ENCODE results near the gene SLC6A8.
"Not testable (repeated sequence)": the region's sequence is repeated elsewhere in the genome, so short reads cannot be mapped to it uniquely, and the experiment has no call there.

The SLC6A8 gene

DNA sequence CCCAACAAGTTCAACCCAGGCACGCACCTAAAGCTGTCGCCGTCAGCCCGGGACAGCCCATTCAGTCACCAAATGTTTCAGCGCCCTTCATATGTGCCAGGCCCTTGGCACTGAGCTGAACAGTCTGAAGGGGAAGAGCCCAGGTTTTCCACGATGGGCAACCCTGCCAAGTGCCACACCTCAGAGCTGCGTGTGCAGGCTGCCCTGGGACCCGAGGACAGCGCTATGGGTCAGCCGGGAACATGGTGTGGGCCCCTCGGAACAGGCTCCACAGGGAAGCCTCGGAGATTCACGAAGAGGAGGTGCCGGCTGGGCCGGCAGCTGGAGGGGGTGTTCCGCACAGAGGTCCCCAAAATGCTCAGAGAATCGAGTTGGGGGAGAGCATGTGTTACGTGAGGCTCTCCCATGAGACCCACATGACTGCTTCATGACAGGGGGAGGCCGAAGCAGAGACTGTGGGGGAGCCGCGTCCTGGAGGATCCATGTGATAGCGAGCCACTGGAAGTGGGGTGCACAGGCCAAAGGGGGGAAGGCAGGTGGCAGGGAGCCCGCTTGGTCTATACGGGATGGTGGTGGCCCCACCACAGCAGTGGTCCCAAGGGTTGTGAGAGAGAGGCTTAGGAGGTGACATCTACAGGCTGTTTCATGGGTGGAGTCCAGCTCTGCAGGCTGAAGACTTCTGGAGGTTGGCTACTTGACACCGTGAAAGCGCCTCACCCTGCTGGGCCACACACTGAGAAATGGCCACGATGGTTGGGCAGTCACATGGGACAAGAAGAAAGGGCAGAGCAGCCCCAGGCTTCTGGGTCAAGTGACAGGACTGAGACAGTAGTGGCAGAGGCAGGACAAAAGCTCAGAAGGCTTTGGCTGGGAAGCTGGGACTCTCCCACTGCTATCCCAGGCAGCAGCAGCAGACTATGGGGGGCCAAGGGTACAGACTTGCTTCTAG lies 22.3 kb downstream of the SLC6A8 start:
- DNase-seq = no peak

DNA sequence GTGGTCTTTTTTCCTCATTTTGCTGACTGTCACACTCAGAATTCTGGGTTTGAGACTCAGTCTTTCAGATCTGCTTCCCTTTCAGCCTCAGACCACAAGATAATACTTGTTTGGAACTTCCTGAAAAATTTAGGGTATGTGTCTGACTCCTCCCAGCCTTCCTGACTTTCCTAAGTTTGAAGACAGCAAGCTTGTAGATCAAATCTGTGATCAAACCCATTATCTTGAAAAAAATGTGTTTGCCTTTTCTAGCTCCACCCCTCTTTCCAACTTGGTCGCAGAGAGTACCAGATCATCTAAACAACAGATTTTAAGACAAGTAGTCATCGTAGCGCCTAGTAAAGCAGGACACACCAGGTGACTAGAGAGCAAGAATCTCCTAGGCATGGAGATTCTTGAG lies 26.5 kb downstream of the SLC6A8 start:
- no peak for DNase-seq

DNA sequence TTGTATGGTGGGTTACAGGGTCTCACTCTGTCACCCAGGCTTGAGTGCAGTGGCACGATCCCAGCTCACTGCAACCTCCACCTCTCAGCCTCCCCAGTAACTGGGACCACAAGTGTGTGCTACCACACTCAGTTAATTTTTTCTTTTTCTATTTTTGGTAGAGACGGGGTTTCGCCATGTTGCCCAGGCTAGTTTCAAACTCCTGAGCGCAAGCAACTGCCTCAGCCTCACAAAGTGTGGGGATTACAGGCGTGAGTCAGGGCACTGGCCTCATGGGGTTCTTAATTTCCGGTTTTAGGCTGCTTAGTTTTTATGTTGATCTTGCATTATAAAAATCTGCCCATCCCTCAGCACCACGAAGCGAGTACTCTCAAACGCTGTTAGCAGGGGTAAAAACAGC lies 29.7 kb downstream of the SLC6A8 start:
- DNase-seq = no peak

DNA sequence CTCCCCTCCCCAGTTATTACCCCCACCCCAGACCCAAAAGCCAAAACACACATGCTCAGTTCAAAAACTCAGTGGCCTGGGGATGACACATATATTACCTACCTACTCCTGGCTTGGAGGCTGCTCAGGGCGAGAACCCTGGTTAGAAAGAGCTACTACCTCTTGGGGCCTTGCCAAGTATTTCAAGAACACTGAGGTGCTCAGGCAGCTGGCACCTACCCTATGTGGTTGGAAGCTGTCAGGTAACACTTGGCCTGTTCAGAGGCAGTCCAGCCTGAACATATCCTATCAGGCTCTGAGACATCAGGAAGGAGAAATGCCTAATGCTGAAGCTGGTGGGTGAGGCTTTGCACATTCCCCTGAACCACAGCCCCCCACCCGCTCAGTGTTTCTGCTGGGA lies 31.5 kb downstream of the SLC6A8 start:
- DNase-seq = no peak

DNA sequence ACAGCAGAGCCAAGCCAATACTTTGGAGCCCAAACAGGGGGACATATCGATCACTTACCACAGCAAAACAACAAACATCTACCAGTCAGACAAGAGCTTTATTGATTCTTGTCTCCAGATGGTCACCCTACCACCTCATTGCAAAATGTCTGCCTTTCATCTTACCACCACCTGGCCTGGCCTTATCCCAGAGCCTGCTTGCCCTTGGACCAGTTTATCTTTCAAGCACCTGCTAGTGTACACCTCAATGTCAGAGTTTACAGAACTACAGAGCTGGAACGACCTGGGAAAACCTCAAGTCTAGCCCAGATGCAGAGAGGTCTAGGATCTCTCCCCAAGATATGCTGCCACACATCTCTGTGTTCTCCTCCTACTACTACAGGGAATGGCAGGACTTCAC lies 32.0 kb downstream of the SLC6A8 start:
- DNase-seq = no peak

DNA sequence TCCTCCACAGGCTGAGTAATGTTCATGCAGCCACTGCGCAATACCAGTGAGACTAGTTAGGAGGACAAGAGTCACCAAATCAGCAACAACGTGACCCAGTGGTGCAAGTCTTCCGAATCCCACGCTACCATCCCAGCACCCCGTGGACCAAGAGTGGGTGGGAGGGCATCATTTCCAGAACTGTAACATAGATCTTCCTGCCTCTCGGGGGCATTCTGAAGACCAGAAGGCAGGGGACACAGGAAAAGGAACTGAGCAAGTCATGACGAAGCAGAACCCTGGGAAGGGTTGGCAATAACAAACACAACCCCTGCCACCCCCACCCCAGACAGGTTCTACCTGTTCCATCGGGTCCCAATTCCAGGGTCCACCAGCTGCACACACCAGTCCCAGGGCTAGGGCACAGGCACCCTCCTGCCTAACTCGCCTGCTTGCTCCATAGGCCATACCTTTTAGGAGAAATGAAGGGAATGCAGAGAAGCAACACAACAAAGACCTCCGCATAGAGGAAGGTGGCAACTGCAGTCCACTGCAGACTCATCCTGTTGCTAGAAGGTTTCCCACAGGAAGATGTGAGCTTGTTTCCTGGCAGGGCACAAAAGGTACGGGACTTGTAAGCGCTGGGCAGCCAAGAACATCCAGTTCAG lies 35.1 kb downstream of the SLC6A8 start:
- DNase-seq = no peak

DNA sequence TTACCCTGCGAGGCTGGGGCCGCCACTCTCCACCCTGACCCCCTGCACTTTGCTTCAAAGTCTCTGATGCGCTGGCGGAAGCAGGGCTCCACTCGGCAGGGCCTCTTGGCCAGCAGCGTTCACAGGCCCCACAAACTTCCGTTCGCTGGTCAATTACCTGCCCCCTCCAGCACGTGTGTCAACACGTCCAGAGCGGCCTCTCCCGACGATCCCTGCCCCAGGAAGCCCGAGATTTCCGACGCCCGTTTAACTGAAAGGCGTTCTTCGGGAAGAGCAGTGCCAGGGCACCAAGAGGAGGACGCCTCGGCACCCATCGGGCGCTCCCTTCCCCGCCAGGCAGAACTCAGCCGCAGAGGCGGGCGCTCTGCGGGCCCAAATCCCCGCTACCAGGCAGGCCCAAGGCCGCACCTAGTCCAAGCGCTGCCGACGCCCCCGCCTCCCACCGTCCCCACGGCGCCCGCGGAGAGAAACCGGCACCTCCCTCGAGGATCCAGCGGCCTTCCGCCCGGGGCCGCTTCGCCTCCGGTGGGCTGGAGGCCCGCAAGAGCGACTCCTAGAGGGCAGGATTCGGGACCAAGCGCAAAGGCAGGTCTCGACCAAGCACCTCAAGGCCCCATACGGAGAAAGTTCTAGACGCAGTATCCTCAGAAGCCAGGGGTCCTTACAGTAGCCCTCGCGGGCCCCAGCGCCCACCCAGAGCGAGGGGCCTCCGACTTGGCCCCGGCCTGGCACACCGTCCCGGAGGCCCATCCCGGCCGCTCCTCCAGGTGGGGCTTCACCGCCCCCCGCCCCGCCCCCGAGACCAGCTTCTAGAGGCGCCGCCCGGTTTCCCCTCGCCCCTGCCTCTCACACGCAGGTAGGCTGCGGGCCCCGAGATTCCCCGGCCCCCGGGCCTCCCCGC lies 35.9 kb downstream of the SLC6A8 start:
- peak; percentile 37 for DNase-seq

DNA sequence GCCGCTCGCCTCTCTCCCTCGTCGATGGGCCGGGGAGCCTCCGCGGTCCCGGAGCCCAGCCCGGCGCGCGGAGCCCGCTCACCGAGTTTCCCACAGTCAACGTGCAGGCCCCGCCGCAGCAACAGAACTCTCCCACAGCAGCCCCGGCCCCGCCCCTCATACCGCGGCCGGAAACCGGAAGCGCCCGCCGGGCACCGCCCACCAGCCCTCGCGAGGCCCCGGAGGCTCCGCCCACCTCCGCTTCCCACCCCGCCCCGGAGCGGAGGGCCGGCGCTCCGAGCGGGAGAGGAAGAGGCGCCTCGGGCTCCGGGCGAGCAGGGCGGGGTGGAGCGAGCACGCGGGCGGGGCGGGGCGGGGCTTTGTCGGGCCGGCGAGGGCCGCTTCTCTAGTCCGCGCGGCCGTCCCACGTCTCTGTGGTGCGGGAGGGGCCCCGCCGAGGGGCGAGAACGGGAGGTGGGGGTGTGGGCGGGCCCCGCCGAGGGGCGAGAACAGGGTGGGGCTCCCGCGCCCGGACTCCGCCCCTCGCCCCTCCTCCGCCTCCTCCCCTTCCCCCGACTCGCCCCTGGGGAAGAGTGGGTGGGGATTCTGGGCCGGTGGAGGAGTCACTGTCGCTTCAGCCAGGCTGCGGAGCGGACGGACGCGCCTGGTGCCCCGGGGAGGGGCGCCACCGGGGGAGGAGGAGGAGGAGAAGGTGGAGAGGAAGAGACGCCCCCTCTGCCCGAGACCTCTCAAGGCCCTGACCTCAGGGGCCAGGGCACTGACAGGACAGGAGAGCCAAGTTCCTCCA lies 36.7 kb downstream of the SLC6A8 start, which contains the start of the genes ABCD1 and BCAP31:
Gene ABCD1 (plus strand): TSS at position 605 of the 787 bp plus-strand sequence. CDS start 411 bp downstream, outside the sequence.
Gene BCAP31 (minus strand): TSS at position 136 of the 787 bp plus-strand sequence. CDS start 1,143 bp downstream, outside the sequence.
- DNase-seq = peak; percentile 88

DNA sequence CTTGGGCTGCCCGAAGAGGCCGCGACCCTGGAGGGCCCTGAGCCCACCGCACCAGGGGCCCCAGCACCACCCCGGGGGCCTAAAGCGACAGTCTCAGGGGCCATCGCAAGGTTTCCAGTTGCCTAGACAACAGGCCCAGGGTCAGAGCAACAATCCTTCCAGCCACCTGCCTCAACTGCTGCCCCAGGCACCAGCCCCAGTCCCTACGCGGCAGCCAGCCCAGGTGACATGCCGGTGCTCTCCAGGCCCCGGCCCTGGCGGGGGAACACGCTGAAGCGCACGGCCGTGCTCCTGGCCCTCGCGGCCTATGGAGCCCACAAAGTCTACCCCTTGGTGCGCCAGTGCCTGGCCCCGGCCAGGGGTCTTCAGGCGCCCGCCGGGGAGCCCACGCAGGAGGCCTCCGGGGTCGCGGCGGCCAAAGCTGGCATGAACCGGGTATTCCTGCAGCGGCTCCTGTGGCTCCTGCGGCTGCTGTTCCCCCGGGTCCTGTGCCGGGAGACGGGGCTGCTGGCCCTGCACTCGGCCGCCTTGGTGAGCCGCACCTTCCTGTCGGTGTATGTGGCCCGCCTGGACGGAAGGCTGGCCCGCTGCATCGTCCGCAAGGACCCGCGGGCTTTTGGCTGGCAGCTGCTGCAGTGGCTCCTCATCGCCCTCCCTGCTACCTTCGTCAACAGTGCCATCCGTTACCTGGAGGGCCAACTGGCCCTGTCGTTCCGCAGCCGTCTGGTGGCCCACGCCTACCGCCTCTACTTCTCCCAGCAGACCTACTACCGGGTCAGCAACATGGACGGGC lies 37.5 kb downstream of the SLC6A8 start:
- DNase-seq = no peak

DNA sequence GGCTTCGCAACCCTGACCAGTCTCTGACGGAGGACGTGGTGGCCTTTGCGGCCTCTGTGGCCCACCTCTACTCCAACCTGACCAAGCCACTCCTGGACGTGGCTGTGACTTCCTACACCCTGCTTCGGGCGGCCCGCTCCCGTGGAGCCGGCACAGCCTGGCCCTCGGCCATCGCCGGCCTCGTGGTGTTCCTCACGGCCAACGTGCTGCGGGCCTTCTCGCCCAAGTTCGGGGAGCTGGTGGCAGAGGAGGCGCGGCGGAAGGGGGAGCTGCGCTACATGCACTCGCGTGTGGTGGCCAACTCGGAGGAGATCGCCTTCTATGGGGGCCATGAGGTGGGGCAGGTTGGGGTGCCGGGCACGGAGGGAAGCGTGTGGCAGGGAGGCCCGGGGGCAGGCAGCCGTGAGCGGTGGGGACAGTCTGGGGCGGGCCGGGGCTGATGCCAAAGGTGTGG lies 38.1 kb downstream of the SLC6A8 start:
- DNase-seq = no peak

DNA sequence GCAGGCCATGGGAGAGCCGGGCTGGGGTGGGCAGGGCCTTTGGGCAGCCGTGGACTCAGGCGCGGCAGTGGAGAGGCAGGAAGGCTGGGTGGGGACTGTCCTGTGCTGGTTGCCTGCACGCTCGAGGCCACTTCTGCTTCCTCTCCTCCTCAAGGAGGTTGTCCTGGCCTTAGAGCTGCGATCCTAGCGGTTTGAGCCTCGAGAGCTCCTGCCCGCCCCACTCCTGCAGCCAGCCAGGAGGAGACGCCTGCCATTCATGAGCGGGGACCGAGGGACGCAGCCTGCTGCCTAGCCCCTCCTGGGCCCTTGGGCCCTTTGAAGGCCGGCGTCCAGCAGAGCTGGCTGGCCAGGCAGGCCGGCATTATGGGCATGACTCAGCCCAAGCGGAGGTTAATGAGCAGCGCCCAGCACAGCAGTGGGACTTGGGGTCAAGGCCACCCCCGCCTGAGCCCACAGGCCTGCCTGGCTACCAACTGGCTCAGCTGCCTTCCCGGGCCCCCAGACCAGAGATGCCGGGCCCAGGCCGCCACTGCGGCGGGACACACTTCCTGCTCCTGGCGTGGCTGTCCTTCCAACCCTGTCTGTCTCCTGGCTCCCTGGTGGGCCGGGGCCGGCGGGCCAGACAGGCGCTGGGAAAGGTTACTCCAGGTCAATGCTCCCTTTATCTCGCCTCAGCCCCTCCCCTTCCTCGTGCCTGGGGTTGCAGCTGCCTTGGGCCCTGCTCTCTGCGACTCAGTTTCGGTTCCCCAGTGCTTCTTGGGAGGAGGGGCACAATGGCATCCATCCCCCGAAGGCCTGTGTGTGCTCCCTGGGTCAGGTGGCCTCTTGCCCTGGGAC lies 38.8 kb downstream of the SLC6A8 start:
- DNase-seq = no peak

DNA sequence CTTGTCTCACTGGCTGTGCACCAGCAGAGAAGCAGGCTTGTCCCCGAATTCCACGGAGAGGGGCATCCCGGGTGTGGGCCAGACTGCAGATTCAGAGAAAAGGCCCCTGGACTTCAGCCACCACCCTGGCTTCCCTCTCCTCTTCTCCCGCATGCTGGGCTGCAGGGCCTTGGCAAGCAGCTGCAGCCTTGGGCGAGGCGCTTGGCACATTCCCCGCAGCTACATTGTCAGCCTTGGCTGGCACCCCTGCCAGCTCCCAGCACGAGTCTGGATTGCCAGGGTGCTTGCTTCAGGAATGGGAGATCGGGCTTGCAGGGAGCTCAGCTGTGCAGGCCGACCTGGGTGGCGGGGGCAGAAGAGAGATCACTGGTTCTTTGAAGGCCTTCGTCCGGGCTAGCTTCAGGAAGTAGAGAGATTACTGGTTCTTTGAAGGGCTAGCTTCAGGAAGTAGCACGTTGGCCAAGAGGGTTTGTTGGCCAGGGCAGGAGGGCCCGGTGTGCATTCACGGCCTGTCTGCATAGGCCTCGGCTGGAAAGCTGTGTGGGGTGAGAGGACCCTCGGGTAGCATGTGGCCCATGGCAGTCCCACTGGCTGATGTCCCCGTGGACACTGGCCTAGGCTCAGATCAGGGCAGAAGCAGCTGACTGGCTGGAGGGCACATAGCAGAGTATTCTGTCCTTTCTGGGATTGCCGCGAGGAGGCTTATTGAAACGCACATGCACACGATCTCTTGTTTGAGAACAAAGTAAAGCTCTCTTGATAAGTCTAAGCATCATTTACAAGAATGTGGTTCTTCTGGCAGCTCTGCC lies 39.6 kb downstream of the SLC6A8 start:
- no peak for DNase-seq

DNA sequence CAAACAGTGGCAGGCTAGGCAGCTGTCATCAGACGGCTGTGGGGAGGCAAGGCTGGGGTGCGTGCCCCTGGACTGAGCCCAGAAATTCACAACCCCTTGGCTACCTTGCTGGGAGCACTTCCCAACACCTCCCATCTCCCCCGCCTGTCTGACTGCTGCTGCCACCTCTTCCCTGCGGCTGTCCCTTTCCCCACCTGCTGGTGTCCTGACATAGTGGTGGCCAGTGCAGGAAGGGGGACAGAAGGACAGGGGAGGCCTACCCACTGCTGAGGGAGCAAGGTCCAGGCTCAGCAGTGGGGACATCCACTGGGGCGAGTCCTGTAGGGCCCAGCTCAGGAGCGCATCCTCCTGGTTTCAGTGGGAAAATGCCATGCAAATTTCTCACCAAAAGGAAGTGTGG lies 40.4 kb downstream of the SLC6A8 start:
- no peak for DNase-seq

DNA sequence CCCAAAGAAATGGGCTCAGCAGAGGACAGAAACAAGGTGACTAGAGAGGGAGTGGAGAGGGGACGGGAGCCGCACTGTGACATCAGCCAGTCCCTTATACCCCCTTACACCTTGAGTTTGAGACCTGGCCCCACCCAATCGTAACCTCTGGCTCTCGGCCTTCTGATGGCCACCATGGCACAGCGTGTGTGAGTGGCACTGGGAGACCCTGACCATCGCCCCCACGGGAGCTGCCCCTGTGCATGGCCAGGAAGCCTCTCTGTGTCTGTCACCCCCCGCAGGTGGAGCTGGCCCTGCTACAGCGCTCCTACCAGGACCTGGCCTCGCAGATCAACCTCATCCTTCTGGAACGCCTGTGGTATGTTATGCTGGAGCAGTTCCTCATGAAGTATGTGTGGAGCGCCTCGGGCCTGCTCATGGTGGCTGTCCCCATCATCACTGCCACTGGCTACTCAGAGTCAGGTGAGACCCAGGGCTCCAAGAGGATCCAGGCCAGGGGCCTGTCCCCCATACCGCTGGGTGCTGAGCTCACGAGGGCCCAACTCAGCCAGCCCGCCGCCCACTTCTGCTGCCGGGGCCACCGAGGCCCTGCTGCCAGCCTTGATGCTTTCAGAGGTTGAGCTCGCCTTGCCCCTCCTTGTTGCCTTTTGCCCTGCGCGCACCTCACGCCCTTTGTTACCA lies 41.4 kb downstream of the SLC6A8 start:
- no peak for DNase-seq

DNA sequence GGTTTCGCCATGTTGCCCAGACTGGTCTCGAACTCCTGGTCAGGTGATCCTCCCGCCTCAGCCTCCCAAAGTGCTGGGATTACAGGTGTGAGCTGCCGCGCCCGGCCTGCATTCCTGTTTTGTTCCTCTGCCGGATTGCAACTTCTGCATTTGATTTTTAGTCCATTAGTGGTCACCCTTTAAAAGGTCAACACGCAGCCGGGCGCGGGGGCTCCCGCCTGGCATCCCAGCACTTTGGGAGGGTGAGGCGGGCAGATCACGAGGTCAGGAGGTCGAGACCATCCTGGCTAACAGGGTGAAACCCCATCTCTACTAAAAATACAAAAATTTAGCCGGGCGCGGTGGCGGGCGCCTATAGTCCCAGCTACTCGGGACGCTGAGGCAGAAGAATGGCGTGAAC lies 42.4 kb downstream of the SLC6A8 start:
- DNase-seq = not testable (repeated sequence)

DNA sequence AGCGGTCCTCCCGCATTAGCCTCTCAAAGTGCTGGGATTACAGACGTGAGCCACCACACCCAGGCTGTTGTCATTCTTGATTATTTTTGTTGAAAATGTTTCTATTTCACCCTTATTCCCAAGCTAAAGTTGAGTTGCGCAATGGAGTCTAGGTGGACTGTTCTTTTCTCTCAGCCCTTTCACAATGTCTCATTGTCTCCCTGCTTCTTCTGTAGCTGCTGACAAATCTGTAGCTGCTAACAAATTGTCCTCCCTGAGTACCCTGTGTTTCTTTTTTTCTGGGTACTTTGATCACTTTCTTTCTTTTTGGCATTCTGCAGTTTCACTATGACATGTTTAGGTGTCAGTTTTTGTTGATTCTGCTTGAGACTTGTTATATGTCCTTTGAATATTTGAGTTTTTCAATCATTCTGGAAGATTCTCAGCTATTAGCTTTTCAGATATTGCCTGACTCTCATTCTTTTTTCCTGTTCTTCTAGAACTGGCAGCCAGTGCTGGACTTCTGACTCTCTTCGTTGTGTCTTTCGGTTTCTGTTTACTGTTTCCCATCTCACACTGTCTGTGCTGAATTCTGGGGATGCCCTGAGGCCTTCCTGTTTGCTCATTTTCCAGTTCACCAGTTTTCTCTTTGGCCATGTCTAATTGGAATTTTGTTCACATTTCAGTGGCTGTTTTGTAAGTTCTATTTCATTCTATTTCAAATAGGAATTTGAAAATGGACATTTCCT lies 43.6 kb downstream of the SLC6A8 start:
- no peak for DNase-seq

DNA sequence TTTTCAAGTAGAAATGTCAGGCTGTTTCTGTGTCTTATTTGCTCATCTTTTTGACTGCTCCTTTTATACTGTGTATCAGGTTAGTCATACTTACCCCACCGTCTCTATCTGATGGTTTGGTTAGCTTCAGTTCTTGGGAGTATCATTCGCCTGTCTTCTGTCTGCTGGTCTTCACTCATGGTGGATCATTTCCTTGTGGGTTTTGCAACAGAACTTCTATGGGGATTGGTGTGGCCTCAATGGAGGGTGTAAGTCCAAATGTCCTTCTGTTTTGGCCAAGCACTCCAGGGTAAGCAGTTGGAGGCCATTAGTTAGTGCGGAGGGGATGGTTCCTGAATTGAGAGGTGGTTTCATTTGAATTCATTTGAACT lies 44.1 kb downstream of the SLC6A8 start:
- DNase-seq = no peak

DNA sequence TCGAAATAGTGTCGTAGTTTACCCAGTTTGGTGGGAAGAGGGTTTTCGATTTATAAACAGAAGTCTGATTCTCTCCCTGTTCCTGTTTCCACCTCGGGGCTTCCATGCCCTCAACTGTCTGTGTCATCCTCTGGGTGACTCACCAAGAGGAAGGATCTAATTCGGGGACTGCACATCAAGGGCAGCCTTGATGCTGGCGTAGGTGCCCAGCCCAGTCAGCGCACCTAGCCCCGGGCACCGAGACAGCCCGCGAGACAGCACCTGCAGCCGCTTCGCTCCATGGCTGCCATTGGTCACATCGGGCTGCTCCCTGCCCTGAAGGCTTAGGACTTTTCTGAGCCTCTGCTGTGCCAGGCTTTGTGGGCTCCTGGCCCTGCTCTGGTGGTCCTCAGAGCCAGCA lies 44.7 kb downstream of the SLC6A8 start:
- no peak for DNase-seq
